Vagina (tissue), 2 donors: ENCODE measurements around the gene PDCL2.

Source experiments
- POLR2A ChIP-seq, 2 donors: fragments of 450-650 bp; IDR thresholded peaks; one replicate each; pipeline ENCODE4 v1.6.1; 2017; ENCODE audit warnings: antibody characterized with exemption in 2 of 2, mild to moderate bottlenecking in 2 of 2, moderate library complexity in 2 of 2
- POLR2AphosphoS5 ChIP-seq, 2 donors: sonication (generic); formaldehyde crosslinking; IDR thresholded peaks; one replicate each; pipeline ENCODE4 v1.9.0; 2017; ENCODE audit warnings: antibody characterized with exemption in 2 of 2, mild to moderate bottlenecking in 2 of 2, low read depth in 1 of 2; ENCODE audit not compliant: insufficient read depth in 1 of 2
- TF ChIP-seq, protein P1 (sequence below), 3 experiments: fragments of 450-650 bp in 2 of 3; fragments of 200-600 bp in 1 of 3; sonication (generic) in 1 of 3; IDR thresholded peaks; one replicate each; pipeline ENCODE4 v1.5.1; 2017 to 2019; ENCODE audit warnings: antibody characterized with exemption in 3 of 3, mild to moderate bottlenecking in 2 of 3, moderate library complexity in 2 of 3

- TF ChIP-seq, protein P1, sequence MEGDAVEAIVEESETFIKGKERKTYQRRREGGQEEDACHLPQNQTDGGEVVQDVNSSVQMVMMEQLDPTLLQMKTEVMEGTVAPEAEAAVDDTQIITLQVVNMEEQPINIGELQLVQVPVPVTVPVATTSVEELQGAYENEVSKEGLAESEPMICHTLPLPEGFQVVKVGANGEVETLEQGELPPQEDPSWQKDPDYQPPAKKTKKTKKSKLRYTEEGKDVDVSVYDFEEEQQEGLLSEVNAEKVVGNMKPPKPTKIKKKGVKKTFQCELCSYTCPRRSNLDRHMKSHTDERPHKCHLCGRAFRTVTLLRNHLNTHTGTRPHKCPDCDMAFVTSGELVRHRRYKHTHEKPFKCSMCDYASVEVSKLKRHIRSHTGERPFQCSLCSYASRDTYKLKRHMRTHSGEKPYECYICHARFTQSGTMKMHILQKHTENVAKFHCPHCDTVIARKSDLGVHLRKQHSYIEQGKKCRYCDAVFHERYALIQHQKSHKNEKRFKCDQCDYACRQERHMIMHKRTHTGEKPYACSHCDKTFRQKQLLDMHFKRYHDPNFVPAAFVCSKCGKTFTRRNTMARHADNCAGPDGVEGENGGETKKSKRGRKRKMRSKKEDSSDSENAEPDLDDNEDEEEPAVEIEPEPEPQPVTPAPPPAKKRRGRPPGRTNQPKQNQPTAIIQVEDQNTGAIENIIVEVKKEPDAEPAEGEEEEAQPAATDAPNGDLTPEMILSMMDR (IDR thresholded peaks at IDR 0.05): no peak
- no peak for TF ChIP-seq POLR2AphosphoS5 (IDR thresholded peaks at IDR 0.05; ENCODE audit: insufficient read depth in 1 of 2, low read depth in 1 of 2)
- no peak for TF ChIP-seq POLR2A (IDR thresholded peaks at IDR 0.05)
Observed at GRCh38 chr4:55592014-55592413, at the start of gene PDCL2.
